Fibroblast of lung (primary cell): ENCODE results near the gene SYNJ2BP. TPM values are rescaled to one million over a fixed set of nuclear protein-coding genes. Genes with fewer than 3 reads are reported as not detected.
A peak's percentile ranks its signal among the peaks of the same experiment; 100 is the strongest.

Experiments used
- DNase-seq, 2 donors: peaks; one replicate each; pipeline versions ENCODE4 v3.0.0 to v3.0.0-alpha.2; 2010; ENCODE audit warnings: low read depth in 2 of 2
- H2AFZ ChIP-seq: 2 replicates; pipeline ENCODE4 v1.5.1; 2012; ENCODE audit warnings: low read length, control low read depth, inconsistent platforms
- H3K27ac ChIP-seq: 2 replicates; pipeline ENCODE4 v1.5.1; 2011; ENCODE audit warnings: low read length, control low read depth; ENCODE audit not compliant: insufficient read depth
- H3K27me3 ChIP-seq: 2 replicates; pipeline ENCODE4 v1.5.1; 2011; ENCODE audit warnings: mild to moderate bottlenecking, low read length; ENCODE audit not compliant: control insufficient read depth, insufficient read depth
- H3K36me3 ChIP-seq: 2 replicates; pipeline ENCODE4 v1.5.1; 2011; ENCODE audit warnings: low read length; ENCODE audit not compliant: control insufficient read depth, insufficient read depth
- H3K4me1 ChIP-seq: 2 replicates; pipeline ENCODE4 v1.5.1; 2011; ENCODE audit warnings: low read length; ENCODE audit not compliant: control insufficient read depth, insufficient read depth; ENCODE audit errors: extremely low read depth
- H3K4me2 ChIP-seq: 2 replicates; pipeline ENCODE4 v1.5.1; 2011; ENCODE audit warnings: low read length, control low read depth; ENCODE audit not compliant: insufficient read depth; ENCODE audit errors: extremely low read depth
- H3K4me3 ChIP-seq, 4 experiments: fragments of 200-600 bp in 1 of 4; sonication (generic) in 1 of 4; replicated peaks in 1 of 4; 2 replicates each; pipeline ENCODE4 v1.5.1; 2011 to 2016; ENCODE audit warnings: low read length in 4 of 4, low read depth in 3 of 4, mild to moderate bottlenecking in 3 of 4, control low read depth in 2 of 4, inconsistent platforms in 1 of 4, mixed read lengths in 1 of 4; ENCODE audit not compliant: insufficient read depth in 1 of 4; ENCODE audit errors: control extremely low read depth in 1 of 4
- H3K79me2 ChIP-seq: 2 replicates; pipeline ENCODE4 v1.5.1; 2012; ENCODE audit warnings: mild to moderate bottlenecking, low read length, inconsistent platforms; ENCODE audit not compliant: control insufficient read depth, insufficient read depth
- H3K9ac ChIP-seq: 2 replicates; pipeline ENCODE4 v1.5.1; 2011; ENCODE audit warnings: mild to moderate bottlenecking, low read length, control low read depth; ENCODE audit not compliant: insufficient read depth
- H3K9me3 ChIP-seq: 2 replicates; pipeline ENCODE4 v1.5.1; 2012; ENCODE audit warnings: low read depth, low read length; ENCODE audit not compliant: control insufficient read depth, insufficient read depth
- H4K20me1 ChIP-seq: 2 replicates; pipeline ENCODE4 v1.5.1; 2011; ENCODE audit warnings: low read length; ENCODE audit not compliant: control insufficient read depth, insufficient read depth; ENCODE audit errors: extremely low read depth
- EZH2 ChIP-seq: IDR thresholded peaks from 2 replicates; pipeline ENCODE4 v1.5.1; 2012; ENCODE audit warnings: low read length, control low read depth, mild to moderate bottlenecking; ENCODE audit errors: missing control alignments
- polyA plus RNA-seq, 2 donors: library from polyadenylated mRNA; depleted of rRNA in 1 of 2; stranded (reverse) in 1 of 2; unstranded in 1 of 2; fragments of >200 nt; gene quantifications; 2 replicates each; pipeline ENCODE4 v1.2.1, GENCODE V29; 2011 to 2012; ENCODE audit warnings: missing spikeins in 1 of 2
- total RNA-seq: library from RNA; depleted of rRNA; stranded (reverse); fragments of >200 nt; gene quantifications from 2 replicates; pipeline ENCODE4 v1.2.1, GENCODE V29; 2014
- TF ChIP-seq, protein P1 (sequence below), 2 donors: IDR thresholded peaks in 1 of 2; conservative IDR thresholded peaks in 1 of 2; 1 replicate in 1 of 2; 2 replicates in 1 of 2; pipeline ENCODE4 v1.5.1; 2011 to 2012; ENCODE audit warnings: low read length in 2 of 2, control low read depth in 1 of 2, inconsistent platforms in 1 of 2, low read depth in 1 of 2, mild to moderate bottlenecking in 1 of 2

Gene SYNJ2BP
- total and polyA plus RNA-seq, 2 donors (not counting 1 experiment from before 2014, with no cell fraction given), result 14.4 to 28.4 TPM

GRCh38 chr14:70397746-70398145 is 19.1 kb downstream of the SYNJ2BP start:
- TF ChIP-seq EZH2, result no peak
- TF ChIP-seq, protein P1, sequence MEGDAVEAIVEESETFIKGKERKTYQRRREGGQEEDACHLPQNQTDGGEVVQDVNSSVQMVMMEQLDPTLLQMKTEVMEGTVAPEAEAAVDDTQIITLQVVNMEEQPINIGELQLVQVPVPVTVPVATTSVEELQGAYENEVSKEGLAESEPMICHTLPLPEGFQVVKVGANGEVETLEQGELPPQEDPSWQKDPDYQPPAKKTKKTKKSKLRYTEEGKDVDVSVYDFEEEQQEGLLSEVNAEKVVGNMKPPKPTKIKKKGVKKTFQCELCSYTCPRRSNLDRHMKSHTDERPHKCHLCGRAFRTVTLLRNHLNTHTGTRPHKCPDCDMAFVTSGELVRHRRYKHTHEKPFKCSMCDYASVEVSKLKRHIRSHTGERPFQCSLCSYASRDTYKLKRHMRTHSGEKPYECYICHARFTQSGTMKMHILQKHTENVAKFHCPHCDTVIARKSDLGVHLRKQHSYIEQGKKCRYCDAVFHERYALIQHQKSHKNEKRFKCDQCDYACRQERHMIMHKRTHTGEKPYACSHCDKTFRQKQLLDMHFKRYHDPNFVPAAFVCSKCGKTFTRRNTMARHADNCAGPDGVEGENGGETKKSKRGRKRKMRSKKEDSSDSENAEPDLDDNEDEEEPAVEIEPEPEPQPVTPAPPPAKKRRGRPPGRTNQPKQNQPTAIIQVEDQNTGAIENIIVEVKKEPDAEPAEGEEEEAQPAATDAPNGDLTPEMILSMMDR (conservative IDR thresholded peaks at IDR 0.05 in 1 of 2, IDR thresholded peaks at IDR 0.05 in 1 of 2; ENCODE audit: low read depth in 1 of 2, low read length in 2 of 2), result no peak
- H3K27me3 ChIP-seq, result no peaks in the 10 kb centered on the region
- H3K4me1 ChIP-seq, result no peaks in the 10 kb centered on the region
- H3K4me2 ChIP-seq, result no peak overlapping the region
- H4K20me1 ChIP-seq, result no peaks in the 10 kb centered on the region
- no peak for DNase-seq
- no peak overlapping the region for H2AFZ ChIP-seq
- no peak overlapping the region for H3K9ac ChIP-seq
- H3K9me3 ChIP-seq, result no peaks in the 10 kb centered on the region
- no peaks in the 10 kb centered on the region for H3K36me3 ChIP-seq
- no peak overlapping the region for H3K4me3 ChIP-seq
- no peaks in the 10 kb centered on the region for H3K79me2 ChIP-seq
- no peak overlapping the region for H3K27ac ChIP-seq

GRCh38 chr14:70394674-70395306 is 22.1 kb downstream of the SYNJ2BP start:
- Histone ChIP-seq H3K4me3 (no peak overlapping the region), H3K36me3 (no peaks in the 10 kb centered on the region), H3K4me1 (no peaks in the 10 kb centered on the region), H3K9me3 (no peaks in the 10 kb centered on the region), H3K27me3 (no peaks in the 10 kb centered on the region), H3K79me2 (no peaks in the 10 kb centered on the region), H2AFZ (no peak overlapping the region), H4K20me1 (no peaks in the 10 kb centered on the region), H3K4me2 (no peak overlapping the region), H3K9ac (no peak overlapping the region), H3K27ac (no peak overlapping the region)
- TF ChIP-seq EZH2, result no peak
- no peak for DNase-seq

GRCh38 chr14:70392676-70393075 is 24.2 kb downstream of the SYNJ2BP start:
- no peak overlapping the region for H3K4me2 ChIP-seq
- H4K20me1 ChIP-seq, result no peaks in the 10 kb centered on the region
- H3K27me3 ChIP-seq, result no peaks in the 10 kb centered on the region
- H2AFZ ChIP-seq, result no peak overlapping the region
- H3K9me3 ChIP-seq, result no peaks in the 10 kb centered on the region
- H3K79me2 ChIP-seq, result no peaks in the 10 kb centered on the region
- H3K36me3 ChIP-seq, result no peaks in the 10 kb centered on the region
- TF ChIP-seq, protein P1 (conservative IDR thresholded peaks at IDR 0.05 in 1 of 2, IDR thresholded peaks at IDR 0.05 in 1 of 2; ENCODE audit: low read depth in 1 of 2, low read length in 2 of 2), result no peak
- peak in 1 of 2 donors; percentile 3 for DNase-seq
- H3K4me3 ChIP-seq, result no peak overlapping the region
- H3K4me1 ChIP-seq, result no peaks in the 10 kb centered on the region
- H3K9ac ChIP-seq, result no peak overlapping the region
- no peak overlapping the region for H3K27ac ChIP-seq
